Glutamatergic neuron (in vitro differentiated cells): Measurements from ENCODE around the gene CLIP2. TPM values are rescaled to one million over a fixed set of nuclear protein-coding genes. Genes with fewer than 3 reads are reported as not detected.
"Not testable (repeated sequence)": the region's sequence is repeated elsewhere in the genome, so short reads cannot be mapped to it uniquely, and the experiment has no call there.

Experiments
- DNase-seq: peaks from one replicate; pipeline ENCODE4 v3.0.0; 2022
- H3K27ac Mint-ChIP-seq: one replicate; pipeline ENCODE4 v1.8.0; 2020; ENCODE audit warnings: mild to moderate bottlenecking, mixed read lengths, inconsistent platforms; ENCODE audit not compliant: unreplicated experiment
- H3K27me3 Mint-ChIP-seq: one replicate; pipeline ENCODE4 v1.8.0; 2020; ENCODE audit warnings: mild to moderate bottlenecking, moderate library complexity, mixed read lengths, inconsistent platforms; ENCODE audit not compliant: unreplicated experiment
- H3K36me3 Mint-ChIP-seq: one replicate; pipeline ENCODE4 v1.8.0; 2020; ENCODE audit warnings: mild to moderate bottlenecking, mixed read lengths, inconsistent platforms; ENCODE audit not compliant: unreplicated experiment
- H3K4me1 Mint-ChIP-seq: one replicate; pipeline ENCODE4 v1.8.0; 2020; ENCODE audit warnings: mild to moderate bottlenecking, low read depth, mixed read lengths, inconsistent platforms; ENCODE audit not compliant: unreplicated experiment
- H3K4me3 Mint-ChIP-seq: one replicate; pipeline ENCODE4 v1.8.0; 2020; ENCODE audit warnings: mild to moderate bottlenecking, mixed read lengths, inconsistent platforms; ENCODE audit not compliant: unreplicated experiment
- H3K9me3 Mint-ChIP-seq: one replicate; pipeline ENCODE4 v1.8.0; 2020; ENCODE audit warnings: mild to moderate bottlenecking, moderate library complexity, mixed read lengths, inconsistent platforms; ENCODE audit not compliant: unreplicated experiment
- CTCF ChIP-seq: fragments of 200-600 bp; sonication (generic); IDR thresholded peaks from one replicate; pipeline ENCODE4 v1.5.0; 2021; ENCODE audit not compliant: partially characterized antibody, unreplicated experiment
- total RNA-seq: library from RNA; stranded (reverse); fragmentation: NEBNext Ultra II Directional; extraction: Animal tissue kit (Norgen Biotek cat#: 25700); gene quantifications from one replicate; pipeline ENCODE4 v1.2.1, GENCODE V29; 2021; ENCODE audit not compliant: unreplicated experiment

The CLIP2 gene
- total RNA-seq, 1 donor from 2014 or later = 96.1 TPM

GRCh38 chr7:74332373-74333176 is 43.4 kb downstream of the CLIP2 start:
- no peak for TF ChIP-seq CTCF
- Mint-ChIP-seq H3K36me3 (no peaks in the 10 kb centered on the region), H3K9me3 (peaks cover 2% of the 10 kb centered on the region), H3K4me3 (no peak overlapping the region), H3K27me3 (peaks cover 2% of the 10 kb centered on the region), H3K4me1 (no peaks in the 10 kb centered on the region), H3K27ac (no peak overlapping the region)
- no peak for DNase-seq

DNA sequence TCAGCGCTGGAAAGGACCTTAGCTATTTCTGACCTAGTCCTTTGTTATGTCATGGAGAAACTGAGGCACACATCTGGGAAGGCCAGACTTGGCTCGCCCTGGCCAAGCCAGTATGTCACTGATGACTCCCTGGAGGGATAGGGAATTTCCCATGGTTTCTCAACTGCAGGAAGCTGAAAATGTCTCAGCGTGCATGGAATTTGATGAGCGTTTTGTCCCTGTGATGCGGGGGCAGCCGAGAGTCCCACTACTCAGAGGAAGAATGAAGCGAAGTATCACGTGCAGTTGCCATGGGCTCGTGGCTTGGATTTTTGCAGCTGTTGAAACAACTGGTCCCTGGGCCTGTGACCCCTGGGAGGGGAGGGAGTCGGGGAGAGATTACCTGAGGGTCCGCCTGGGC is 44.8 kb downstream of the CLIP2 start:
- H3K4me3 Mint-ChIP-seq = no peak overlapping the region
- H3K9me3 Mint-ChIP-seq = peaks cover 2% of the 10 kb centered on the region
- no peak overlapping the region for H3K27ac Mint-ChIP-seq
- H3K27me3 Mint-ChIP-seq = peaks cover 2% of the 10 kb centered on the region
- no peaks in the 10 kb centered on the region for H3K36me3 Mint-ChIP-seq
- no peaks in the 10 kb centered on the region for H3K4me1 Mint-ChIP-seq
- no peak for DNase-seq
- TF ChIP-seq CTCF = no peak

DNA sequence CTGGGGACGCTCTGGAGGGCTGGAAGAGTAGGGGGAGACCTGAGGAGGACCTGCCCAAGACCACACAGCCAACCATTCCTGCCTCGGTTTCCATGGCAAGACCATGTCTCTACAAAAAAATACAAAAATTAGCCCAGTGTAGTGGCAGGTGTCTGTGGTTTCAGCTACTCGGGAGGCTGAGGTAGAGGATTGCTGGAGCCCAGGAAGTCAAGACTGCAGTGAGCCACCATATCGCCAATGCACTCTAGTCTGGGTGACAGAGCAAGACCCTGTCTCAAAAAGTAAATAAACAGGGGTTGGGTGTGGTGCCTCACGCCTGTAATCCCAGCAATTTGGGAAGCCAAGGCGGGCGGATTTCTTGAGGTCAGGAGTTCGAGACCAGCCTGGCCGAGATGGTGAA is 48.7 kb downstream of the CLIP2 start:
- Mint-ChIP-seq H3K4me1 (no peaks in the 10 kb centered on the region), H3K9me3 (peaks cover 2% of the 10 kb centered on the region), H3K36me3 (no peaks in the 10 kb centered on the region), H3K27ac (no peak overlapping the region), H3K4me3 (no peak overlapping the region), H3K27me3 (peaks cover 5% of the 10 kb centered on the region)
- no peak for DNase-seq
- no peak for TF ChIP-seq CTCF

GRCh38 chr7:74338366-74339108 is 49.3 kb downstream of the CLIP2 start:
- DNase-seq = no peak
- Mint-ChIP-seq H3K4me1 (no peaks in the 10 kb centered on the region), H3K36me3 (no peaks in the 10 kb centered on the region), H3K4me3 (no peak overlapping the region), H3K27ac (no peak overlapping the region), H3K27me3 (peaks cover 5% of the 10 kb centered on the region), H3K9me3 (peaks cover 5% of the 10 kb centered on the region)
- no peak for TF ChIP-seq CTCF

- H3K9me3 Mint-ChIP-seq, H3K27me3 Mint-ChIP-seq, DNase-seq, H3K27ac Mint-ChIP-seq, H3K36me3 Mint-ChIP-seq, H3K4me3 Mint-ChIP-seq, H3K4me1 Mint-ChIP-seq: not testable (repeated sequence)
Observed at GRCh38 chr7:74339648-74340047, 50.4 kb downstream of the CLIP2 start.
